OCI-LY7 (cell line): ENCODE results near the gene LIN37. TPM values are rescaled to one million over a fixed set of nuclear protein-coding genes. Genes with fewer than 3 reads are reported as not detected.

Source experiments
- BruUV-seq: library from RNA; stranded (reverse); fragments of 400-500 nt; replicated peaks from 2 replicates; lab custom pipeline; 2021; lab: Mats Ljungman, UMichigan
- CTCF ChIA-PET: fragments of 300-600 bp; sonication (Branson Sonifier 250); formaldehyde crosslinking; loops from one replicate; lab custom pipeline; 2022; ENCODE audit warnings: antibody characterized with exemption; ENCODE audit not compliant: unreplicated experiment; lab: Charles Lee
- POLR2A ChIA-PET: fragments of 300-600 bp; sonication (Branson Sonifier 250); formaldehyde crosslinking; loops from one replicate; lab custom pipeline; 2022; ENCODE audit warnings: antibody characterized with exemption; lab: Charles Lee
- DNase-seq: peaks from one replicate; pipeline ENCODE4 v3.0.0-alpha.2; 2015; ENCODE audit warnings: low spot score
- H2AFZ ChIP-seq: fragments of 200-600 bp; sonication (generic), shearing (Covaris generic); 2 replicates; pipeline ENCODE4 v1.6.1; 2014; ENCODE audit warnings: mild to moderate bottlenecking, antibody characterized with exemption, low read length, moderate library complexity
- H3K27ac ChIP-seq: fragments of 200-600 bp; sonication (generic); 2 replicates; pipeline ENCODE4 v1.5.1; 2014; ENCODE audit warnings: mixed run types, low read depth, mild to moderate bottlenecking, moderate library complexity, low read length, inconsistent platforms; ENCODE audit not compliant: poor library complexity, severe bottlenecking
- H3K36me3 ChIP-seq: fragments of 200-600 bp; sonication (generic); 2 replicates; pipeline ENCODE4 v1.6.1; 2014; ENCODE audit warnings: mild to moderate bottlenecking, antibody characterized with exemption, low read length, moderate library complexity, mixed read lengths; ENCODE audit not compliant: insufficient read depth
- H3K4me1 ChIP-seq: fragments of 200-600 bp; sonication (generic); 2 replicates; pipeline ENCODE4 v1.5.1; 2014; ENCODE audit warnings: mild to moderate bottlenecking, low read length; ENCODE audit not compliant: insufficient read depth, poor library complexity, severe bottlenecking
- H3K4me2 ChIP-seq: fragments of 200-600 bp; sonication (generic); 2 replicates; pipeline ENCODE4 v1.6.1; 2014; ENCODE audit warnings: mild to moderate bottlenecking, low read length
- H3K4me3 ChIP-seq: fragments of 200-600 bp; sonication (generic); 2 replicates; pipeline ENCODE4 v1.5.1; 2014; ENCODE audit warnings: mild to moderate bottlenecking, low read depth, low read length; ENCODE audit not compliant: poor library complexity, severe bottlenecking
- H3K79me2 ChIP-seq: fragments of 200-600 bp; sonication (generic); 2 replicates; pipeline ENCODE4 v1.6.1; 2016; ENCODE audit warnings: low read depth, mild to moderate bottlenecking, low read length, moderate library complexity, mixed read lengths; ENCODE audit not compliant: insufficient read depth
- H3K9me2 ChIP-seq: fragments of 200-600 bp; sonication (generic); 2 replicates; pipeline ENCODE4 v1.6.1; 2016; ENCODE audit warnings: mild to moderate bottlenecking, low read length, mixed read lengths; ENCODE audit not compliant: insufficient read depth
- H3K9me3 ChIP-seq: fragments of 200-600 bp; sonication (generic); 2 replicates; pipeline ENCODE4 v1.6.1; 2014; ENCODE audit warnings: mild to moderate bottlenecking, mixed run types, low read length, mixed read lengths
- H4K20me1 ChIP-seq: fragments of 200-600 bp; sonication (generic); 2 replicates; pipeline ENCODE4 v1.6.1; 2014; ENCODE audit warnings: mild to moderate bottlenecking, antibody characterized with exemption, low read length, moderate library complexity, mixed read lengths; ENCODE audit not compliant: insufficient read depth
- CTCF ChIP-seq: fragments of 200-600 bp; sonication (generic); conservative IDR thresholded peaks from 2 replicates; pipeline ENCODE4 v1.5.1; 2014; ENCODE audit warnings: mild to moderate bottlenecking, antibody characterized with exemption, low read length, moderate library complexity, mixed read lengths
- EZH2phosphoT487 ChIP-seq: fragments of 200-600 bp; sonication (generic); IDR thresholded peaks from 2 replicates; pipeline ENCODE4 v1.6.1; 2018; ENCODE audit warnings: low read depth, borderline replicate concordance, mild to moderate bottlenecking, mixed run types, antibody characterized with exemption, low read length, moderate library complexity, mixed read lengths
- intact Hi-C: fragments of 100-400 bp; cut with micrococcal nuclease; formaldehyde crosslinking; loops from one replicate; pipeline ENCODE4 v1.10.0; 2022; ENCODE audit not compliant: unreplicated experiment
- total RNA-seq, 2 experiments: library from RNA; depleted of rRNA in 1 of 2; stranded (reverse); fragments of >200 nt in 1 of 2; shearing (Covaris generic) in 1 of 2; gene quantifications; 2 replicates each; pipeline ENCODE4 v1.2.3, GENCODE V29; 2014 to 2022

LIN37 gene
- total RNA-seq, 2 experiments from 2014 or later: 11.6 to 11.7 TPM

GRCh38 chr19:35744430-35745327, 3.7 kb upstream of the LIN37 start:
- peaks cover 2% of the 10 kb centered on the region; the same call in 1 of the 2 replicates for H3K36me3 ChIP-seq
- peak; percentile 97 for DNase-seq
- CTCF ChIA-PET: interaction anchor here (0.6 kb wide), 1 partner anchor 53 kb away, joined by 8 read pairs; no protein-coding TSS in a partner anchor
- peak overlapping the region; percentile 86 for H3K27ac ChIP-seq
- peak overlapping the region; percentile 78 for H3K4me3 ChIP-seq
- peaks cover 61% of the 10 kb centered on the region for H3K4me1 ChIP-seq
- H3K79me2 ChIP-seq: peaks cover 14% of the 10 kb centered on the region; the same call in 1 of the 2 replicates
- H3K9me3 ChIP-seq: no peaks in the 10 kb centered on the region
- peak overlapping the region; percentile 13; the same call in 1 of the 2 replicates for H2AFZ ChIP-seq
- H3K4me2 ChIP-seq: peak overlapping the region; percentile 84
- intact Hi-C loops: loop anchor here (1.0 to 10.0 kb wide), 3 partner anchors 27 to 1310 kb away; partner anchors contain the start of genes HCST and NFKBID
- no peaks in the 10 kb centered on the region for H4K20me1 ChIP-seq
- H3K9me2 ChIP-seq: no peaks in the 10 kb centered on the region
- no TSS peak for BruUV-seq
- TF ChIP-seq CTCF: peak; percentile 64
- TF ChIP-seq EZH2phosphoT487: no peak
- POLR2A ChIA-PET: interaction anchor here (0.6 to 2.3 kb wide), 11 partner anchors 22 to 1397 kb away, joined by 3 to 9 read pairs (median 3); partner anchors contain the start of gene COX6B1

GRCh38 chr19:35745328-35746086, 2.9 kb upstream of the LIN37 start, which contains the start of the genes PSENEN and U2AF1L4:
PSENEN (plus strand) TSS chr19:35745651; CDS start chr19:35745931, 280 bp downstream.
U2AF1L4 (minus strand) TSS chr19:35745418; CDS start chr19:35745391, 27 bp downstream.
- POLR2A ChIA-PET: interaction anchor here (0.5 to 2.3 kb wide), 8 partner anchors 34 to 608 kb away, joined by 3 to 9 read pairs (median 3); partner anchors contain the start of genes ALKBH6 and COX6B1
- peaks cover 55% of the 10 kb centered on the region for H3K4me1 ChIP-seq
- TSS peak; percentile 81 for BruUV-seq

More at GRCh38 chr19:35745328-35746086, 2.9 kb upstream of the LIN37 start, which contains the start of the genes PSENEN and U2AF1L4:
- Histone ChIP-seq H3K36me3 (no peaks in the 10 kb centered on the region; the same call in 1 of the 2 replicates), H3K4me3 (peak within 1 kb of the TSS; percentile 78), H4K20me1 (no peaks in the 10 kb centered on the region), H3K4me2 (peak within 1 kb of the TSS; percentile 86), H3K9me2 (no peaks in the 10 kb centered on the region), H3K79me2 (peaks cover 14% of the 10 kb centered on the region; the same call in 1 of the 2 replicates), H3K9me3 (no peaks in the 10 kb centered on the region), H2AFZ (peak within 1 kb of the TSS; percentile 57; the same call in 1 of the 2 replicates), H3K27ac (peak within 1 kb of the TSS; percentile 86)
- DNase-seq: peak; percentile 100
- CTCF ChIA-PET: no interaction called here
- intact Hi-C loops: loop anchor here (10.0 kb wide), 1 partner anchor 1311 kb away; no protein-coding TSS in a partner anchor
- no peak for TF ChIP-seq CTCF
- TF ChIP-seq EZH2phosphoT487: no peak
